ENCODE data around the gene WSCD1.

DNA sequence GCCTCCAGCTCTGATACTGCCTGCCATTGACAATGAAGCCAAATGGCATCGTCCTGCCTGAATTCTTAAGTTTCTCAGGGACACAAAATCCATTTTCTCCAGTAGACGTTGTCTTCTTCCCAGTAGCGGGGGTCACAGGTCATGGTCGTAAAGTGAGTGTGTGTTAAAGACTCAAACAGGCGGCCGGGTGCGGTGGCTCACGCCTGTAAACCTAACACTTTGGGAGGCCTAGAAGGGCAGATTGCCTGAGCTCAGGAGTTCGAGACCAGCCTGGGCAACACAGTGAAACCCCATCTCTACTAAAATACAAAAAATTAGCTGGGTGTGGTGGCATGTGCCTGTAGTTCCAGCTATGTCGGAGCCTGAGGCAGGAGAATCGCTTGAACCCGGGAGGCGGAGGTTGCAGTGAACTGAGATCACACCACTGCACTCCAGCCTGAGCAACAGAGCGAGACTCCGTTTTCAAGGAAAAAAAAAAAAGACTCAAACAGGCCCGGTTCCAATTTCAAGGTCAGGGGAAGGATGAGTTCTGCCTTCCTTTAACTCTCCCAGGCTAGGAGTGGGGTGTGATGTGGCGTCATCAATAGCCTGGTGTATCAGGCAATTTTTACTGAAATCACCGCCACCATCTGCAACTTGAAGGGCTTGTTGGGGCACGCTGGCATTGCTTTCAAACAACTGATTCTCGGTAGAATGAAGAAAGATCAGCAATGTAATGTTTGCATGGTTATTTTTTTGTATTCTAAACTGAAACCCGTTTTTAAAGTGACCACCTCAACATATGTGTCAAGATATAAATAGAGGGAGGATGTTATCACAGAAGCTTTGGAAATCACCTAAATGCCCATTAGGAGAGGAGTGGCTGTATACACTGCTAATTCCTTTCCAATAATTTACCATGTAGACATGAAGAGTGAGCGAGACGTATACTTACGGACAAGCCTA, 91.0 kb downstream of the WSCD1 start:
- TF ChIP-seq, protein P1, sequence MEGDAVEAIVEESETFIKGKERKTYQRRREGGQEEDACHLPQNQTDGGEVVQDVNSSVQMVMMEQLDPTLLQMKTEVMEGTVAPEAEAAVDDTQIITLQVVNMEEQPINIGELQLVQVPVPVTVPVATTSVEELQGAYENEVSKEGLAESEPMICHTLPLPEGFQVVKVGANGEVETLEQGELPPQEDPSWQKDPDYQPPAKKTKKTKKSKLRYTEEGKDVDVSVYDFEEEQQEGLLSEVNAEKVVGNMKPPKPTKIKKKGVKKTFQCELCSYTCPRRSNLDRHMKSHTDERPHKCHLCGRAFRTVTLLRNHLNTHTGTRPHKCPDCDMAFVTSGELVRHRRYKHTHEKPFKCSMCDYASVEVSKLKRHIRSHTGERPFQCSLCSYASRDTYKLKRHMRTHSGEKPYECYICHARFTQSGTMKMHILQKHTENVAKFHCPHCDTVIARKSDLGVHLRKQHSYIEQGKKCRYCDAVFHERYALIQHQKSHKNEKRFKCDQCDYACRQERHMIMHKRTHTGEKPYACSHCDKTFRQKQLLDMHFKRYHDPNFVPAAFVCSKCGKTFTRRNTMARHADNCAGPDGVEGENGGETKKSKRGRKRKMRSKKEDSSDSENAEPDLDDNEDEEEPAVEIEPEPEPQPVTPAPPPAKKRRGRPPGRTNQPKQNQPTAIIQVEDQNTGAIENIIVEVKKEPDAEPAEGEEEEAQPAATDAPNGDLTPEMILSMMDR (IDR thresholded peaks at IDR 0.05), result no peak
- no peak for TF ChIP-seq POLR2A (IDR thresholded peaks at IDR 0.05)
- TF ChIP-seq POLR2AphosphoS5 (IDR thresholded peaks at IDR 0.05), result no peak
- no peak for TF ChIP-seq EP300 (IDR thresholded peaks at IDR 0.05)

Data from gastroesophageal sphincter (tissue), 3 donors.